ENCODE results near the gene NEUROG2. TPM values are rescaled to one million over a fixed set of nuclear protein-coding genes. Genes with fewer than 3 reads are reported as not detected.

Gene NEUROG2
- polyA plus RNA-seq, 3 donors = 0.12 TPM; not detected in 2

GRCh38 chr4:112511803-112512118 is 4.2 kb downstream of the NEUROG2 start:
- TF ChIP-seq CTCF (IDR thresholded peaks at IDR 0.05) = no peak
- DNase-seq = no peak
- Mint-ChIP-seq H3K9me3 (peaks cover 0 to 37% (median 21%) of the 10 kb centered on the region in 7 donors), H3K4me3 (peak overlapping the region in 1 of 2 donors; percentile 75), H3K27ac (no peak overlapping the region), H3K36me3 (peaks cover 3 to 16% of the 10 kb centered on the region in 2 donors), H3K27me3 (ENCODE audit: low read depth in 3 of 3) (peaks cover 95 to 98% (median 97%) of the 10 kb centered on the region in 3 donors), H3K4me1 (peaks cover 51% of the 10 kb centered on the region)
- peaks cover 41 to 52% of the 10 kb centered on the region in 2 donors for H3K4me1 ChIP-seq (ENCODE audit: control insufficient read depth in 1 of 2, insufficient read depth in 2 of 2, low read length in 2 of 2)
- H3K9me3 ChIP-seq (replicated peaks in 1 of 2; ENCODE audit: control insufficient read depth in 1 of 2, insufficient read depth in 1 of 2, low read length in 2 of 2) = peaks cover 0 to 45% of the 10 kb centered on the region in 2 donors
- no peak overlapping the region for H3K27ac ChIP-seq (ENCODE audit: low read depth in 1 of 2, low read length in 2 of 2)
- H2AFZ ChIP-seq (ENCODE audit: insufficient read depth, low read depth, low read length, poor library complexity, severe bottlenecking) = no peak overlapping the region
- intact Hi-C loops (cut with micrococcal nuclease) = no loop called here
- no peaks in the 10 kb centered on the region for H3K36me3 ChIP-seq (replicated peaks in 1 of 2; ENCODE audit: control insufficient read depth in 1 of 2, insufficient read depth in 2 of 2, low read length in 2 of 2)
- no peaks in the 10 kb centered on the region for H3K79me2 ChIP-seq (ENCODE audit: insufficient read depth, low read length)
- no peak overlapping the region for H3K4me2 ChIP-seq (replicated peaks; ENCODE audit: extremely low read depth, low read length, poor library complexity, severe bottlenecking)
- H3K27me3 ChIP-seq (ENCODE audit: control insufficient read depth in 2 of 2, insufficient read depth in 2 of 2, low read length in 2 of 2) = peaks cover 89 to 98% of the 10 kb centered on the region in 2 donors
- H3K9ac ChIP-seq (ENCODE audit: insufficient read depth, low read length, poor library complexity, severe bottlenecking) = no peak overlapping the region
- WGBS (ENCODE audit: insufficient coverage) = 62% methylated on average over 2 of the region's 4 CpGs
- H3K4me3 ChIP-seq (replicated peaks in 1 of 3; ENCODE audit: low read depth in 2 of 3, low read length in 3 of 3) = no peak overlapping the region
- H4K20me1 ChIP-seq (ENCODE audit: insufficient read depth, low read length) = no peaks in the 10 kb centered on the region

DNA sequence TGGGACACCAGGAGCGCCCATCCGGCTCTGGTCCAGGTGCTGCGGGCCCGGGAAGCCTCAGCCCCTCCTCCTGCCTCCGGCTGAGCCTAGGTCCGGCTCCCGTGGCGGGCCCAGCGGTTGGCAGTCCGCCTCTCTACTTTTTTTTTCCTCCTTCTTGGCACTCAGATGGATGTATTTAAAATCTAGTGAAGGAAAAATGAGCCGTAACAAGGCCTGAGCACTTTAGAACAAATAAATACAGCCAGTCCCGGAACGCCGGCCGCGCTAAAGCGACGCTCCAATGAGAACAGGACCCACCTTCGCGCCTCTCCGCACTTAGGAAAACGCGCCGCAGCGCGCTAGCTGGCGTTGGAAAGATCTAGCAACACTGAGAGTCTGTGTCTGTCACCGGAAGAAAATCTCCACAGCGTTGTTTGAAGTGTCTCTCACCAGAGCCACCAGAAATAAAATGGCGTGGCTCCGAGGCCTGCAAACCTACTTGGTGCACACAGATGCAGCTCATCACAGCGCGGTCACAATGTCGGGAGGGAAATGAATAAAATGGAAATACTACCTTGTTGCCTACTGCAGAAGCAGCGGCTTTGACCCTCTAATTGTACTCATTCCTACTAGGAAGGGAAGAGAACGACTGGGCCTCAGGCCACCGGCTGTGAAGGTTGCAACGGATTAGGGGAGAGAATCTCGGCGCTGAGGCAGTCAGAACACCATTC is 4.7 kb downstream of the NEUROG2 start:
- Histone ChIP-seq H3K9ac (ENCODE audit: insufficient read depth, low read length, poor library complexity, severe bottlenecking) (no peak overlapping the region), H3K9me3 (replicated peaks in 1 of 2; ENCODE audit: control insufficient read depth in 1 of 2, insufficient read depth in 1 of 2, low read length in 2 of 2) (peaks cover 0 to 45% of the 10 kb centered on the region in 2 donors), H3K36me3 (replicated peaks in 1 of 2; ENCODE audit: control insufficient read depth in 1 of 2, insufficient read depth in 2 of 2, low read length in 2 of 2) (no peaks in the 10 kb centered on the region), H3K4me2 (replicated peaks; ENCODE audit: extremely low read depth, low read length, poor library complexity, severe bottlenecking) (no peak overlapping the region), H3K79me2 (ENCODE audit: insufficient read depth, low read length) (no peaks in the 10 kb centered on the region), H3K4me1 (ENCODE audit: control insufficient read depth in 1 of 2, insufficient read depth in 2 of 2, low read length in 2 of 2) (peaks cover 37 to 47% of the 10 kb centered on the region in 2 donors), H3K27ac (ENCODE audit: low read depth in 1 of 2, low read length in 2 of 2) (no peak overlapping the region), H2AFZ (ENCODE audit: insufficient read depth, low read depth, low read length, poor library complexity, severe bottlenecking) (peak overlapping the region; percentile 21), H3K4me3 (replicated peaks in 1 of 3; ENCODE audit: low read depth in 2 of 3, low read length in 3 of 3) (no peak overlapping the region), H4K20me1 (ENCODE audit: insufficient read depth, low read length) (no peaks in the 10 kb centered on the region), H3K27me3 (ENCODE audit: control insufficient read depth in 2 of 2, insufficient read depth in 2 of 2, low read length in 2 of 2) (peaks cover 89 to 98% of the 10 kb centered on the region in 2 donors)
- no peak for TF ChIP-seq CTCF (IDR thresholded peaks at IDR 0.05)
- no peak for DNase-seq
- WGBS (ENCODE audit: insufficient coverage) = 10% methylated on average over 19 of the region's 40 CpGs
- Mint-ChIP-seq H3K4me1 (peaks cover 47% of the 10 kb centered on the region), H3K27ac (peak overlapping the region in 1 of 7 donors; percentile 40), H3K4me3 (peak overlapping the region in 1 of 2 donors; percentile 75), H3K9me3 (peaks cover 0 to 37% (median 21%) of the 10 kb centered on the region in 7 donors), H3K36me3 (peaks cover 3 to 16% of the 10 kb centered on the region in 2 donors), H3K27me3 (ENCODE audit: low read depth in 3 of 3) (peaks cover 94 to 98% (median 98%) of the 10 kb centered on the region in 3 donors)
- intact Hi-C loops (cut with micrococcal nuclease) = no loop called here
